ELF-1 (cell line): ENCODE results near the gene DEDD.

Experiments used
- DNase-seq: peaks from one replicate; pipeline ENCODE4 v3.0.0-alpha.2; 2016; ENCODE audit warnings: low read depth, low spot score

The DEDD gene

GRCh38 chr1:161163793-161164192 is 31.3 kb upstream of the DEDD start:
- no peak for DNase-seq

- no peak for DNase-seq
These were observed 30.3 kb upstream of the DEDD start for GRCh38 chr1:161162806-161163205.

GRCh38 chr1:161162052-161162451 is 29.6 kb upstream of the DEDD start:
- DNase-seq = no peak

GRCh38 chr1:161161652-161162051 is 29.2 kb upstream of the DEDD start:
- no peak for DNase-seq

GRCh38 chr1:161160671-161161145 is 28.2 kb upstream of the DEDD start:
- DNase-seq = no peak

- DNase-seq = no peak
These were observed 27.4 kb upstream of the DEDD start for GRCh38 chr1:161159913-161160243.

- peak; percentile 95 for DNase-seq
These were observed 26.8 kb upstream of the DEDD start, which contains the start of gene USP21 for GRCh38 chr1:161159087-161159912. USP21 (plus strand) TSS chr1:161159500; CDS start chr1:161160641, 1,141 bp downstream.

- DNase-seq = no peak
These were observed 26.0 kb upstream of the DEDD start for GRCh38 chr1:161158316-161159010.

- DNase-seq = no peak
These were observed 25.4 kb upstream of the DEDD start for GRCh38 chr1:161157867-161158266.

- peak; percentile 87 for DNase-seq
These were observed 21.3 kb upstream of the DEDD start, which contains the start of gene UFC1 for GRCh38 chr1:161153682-161154337. UFC1 (plus strand) TSS chr1:161153978; CDS start chr1:161153998, 20 bp downstream.

- DNase-seq = no peak
These were observed 20.7 kb upstream of the DEDD start for GRCh38 chr1:161153176-161153575.

- no peak for DNase-seq
These were observed 13.4 kb upstream of the DEDD start for GRCh38 chr1:161145832-161146231.

GRCh38 chr1:161140755-161141400 is 8.4 kb upstream of the DEDD start:
- DNase-seq = no peak

- DNase-seq = no peak
These were observed 7.3 kb upstream of the DEDD start for GRCh38 chr1:161139766-161140165.

- no peak for DNase-seq
These were observed 6.0 kb upstream of the DEDD start for GRCh38 chr1:161138431-161138830.

GRCh38 chr1:161137881-161138280 is 5.4 kb upstream of the DEDD start:
- DNase-seq = peak; percentile 66

GRCh38 chr1:161133220-161133740 is 813 bp upstream of the DEDD start:
- no peak for DNase-seq

- peak; percentile 16 for DNase-seq
These were observed 701 bp downstream of the DEDD start for GRCh38 chr1:161131523-161132409.

- no peak for DNase-seq
These were observed 2.2 kb downstream of the DEDD start for GRCh38 chr1:161130266-161130665.

- DNase-seq = no peak
These were observed 3.7 kb downstream of the DEDD start for GRCh38 chr1:161128591-161129420.
